Activated CD8-positive, alpha-beta T cell treated with anti-CD3 and anti-CD28 coated beads for 36 hours (primary cell): ENCODE data around the gene HOXC4. TPM values are rescaled to one million over a fixed set of nuclear protein-coding genes. Genes with fewer than 3 reads are reported as not detected.

Source experiments
- ATAC-seq: fragments of 200-7000 bp; cut with Tn5 transposase; one replicate; pipeline ENCODE4 v1.10.0; 2021; ENCODE audit warnings: mild to moderate bottlenecking, moderate library complexity
- CTCF ChIA-PET: fragments of 350-600 bp; sonication (Branson Sonifier 250); formaldehyde crosslinking; loops from one replicate; lab custom pipeline; 2021; ENCODE audit warnings: antibody characterized with exemption; lab: Charles Lee
- POLR2A ChIA-PET: fragments of 350-600 bp; sonication (Branson Sonifier 250); formaldehyde crosslinking; loops from one replicate; lab custom pipeline; 2021; ENCODE audit warnings: antibody characterized with exemption; lab: Charles Lee
- DNase-seq: peaks from one replicate; pipeline ENCODE4 v3.0.0-alpha.2; 2020
- H3K27ac Mint-ChIP-seq: one replicate; pipeline ENCODE4 v1.8.0; 2021; ENCODE audit warnings: mild to moderate bottlenecking, mixed read lengths
- H3K27me3 Mint-ChIP-seq: one replicate; pipeline ENCODE4 v1.8.0; 2021; ENCODE audit warnings: mixed read lengths
- H3K36me3 Mint-ChIP-seq: one replicate; pipeline ENCODE4 v1.8.0; 2021; ENCODE audit warnings: low read depth, mixed read lengths
- H3K4me1 Mint-ChIP-seq: one replicate; pipeline ENCODE4 v1.8.0; 2021; ENCODE audit warnings: low read depth, mixed read lengths
- H3K4me3 Mint-ChIP-seq: one replicate; pipeline ENCODE4 v1.8.0; 2021; ENCODE audit warnings: mild to moderate bottlenecking, moderate library complexity, mixed read lengths
- H3K9me3 Mint-ChIP-seq: one replicate; pipeline ENCODE4 v1.8.0; 2021; ENCODE audit warnings: mixed read lengths
- CTCF ChIP-seq: fragments of 200-600 bp; IDR thresholded peaks from one replicate; pipeline ENCODE4 v1.8.0; 2022; ENCODE audit warnings: antibody characterized with exemption, mild to moderate bottlenecking
- intact Hi-C: fragments of 100-400 bp; cut with micrococcal nuclease; formaldehyde crosslinking; loops from one replicate; pipeline ENCODE4 v1.10.0; 2022
- total RNA-seq, 2 experiments: library from RNA; stranded (reverse); gene quantifications; one replicate each; pipeline ENCODE4 v1.2.3, GENCODE V29; 2021

The HOXC4 gene
- total RNA-seq, 2 experiments from 2014 or later = 0.89 to 1.2 TPM

- CTCF ChIA-PET = interaction anchor here (0.8 to 2.9 kb wide), 5 partner anchors 13 to 299 kb away, joined by 3 to 11 read pairs (median 3); partner anchors contain the start of genes HOXC10 and HOXC5
- Mint-ChIP-seq H3K27me3 (peaks cover 86% of the 10 kb centered on the region), H3K4me1 (peaks cover 20% of the 10 kb centered on the region), H3K4me3 (no peak overlapping the region), H3K9me3 (no peaks in the 10 kb centered on the region), H3K27ac (no peak overlapping the region), H3K36me3 (no peaks in the 10 kb centered on the region)
- ATAC-seq = no peak
- no peak for TF ChIP-seq CTCF
- intact Hi-C loops = no loop called here
- no peak for DNase-seq
- POLR2A ChIA-PET = interaction anchor here (0.6 to 1.3 kb wide), 2 partner anchors 24 to 172 kb away, joined by 3 read pairs; no protein-coding TSS in a partner anchor
Measured at GRCh38 chr12:54045868-54046521, 7.6 kb upstream of the HOXC4 start.

- Mint-ChIP-seq H3K36me3 (no peaks in the 10 kb centered on the region), H3K27ac (no peak overlapping the region), H3K4me3 (peak overlapping the region; percentile 18), H3K27me3 (peaks cover 87% of the 10 kb centered on the region), H3K4me1 (peaks cover 25% of the 10 kb centered on the region), H3K9me3 (no peaks in the 10 kb centered on the region)
- POLR2A ChIA-PET = no interaction called here
- CTCF ChIA-PET = no interaction called here
- no peak for DNase-seq
- no peak for TF ChIP-seq CTCF
- ATAC-seq = no peak
- intact Hi-C loops = no loop called here
Measured at GRCh38 chr12:54046809-54047159, 6.9 kb upstream of the HOXC4 start.

- Mint-ChIP-seq H3K9me3 (no peaks in the 10 kb centered on the region), H3K4me3 (peak overlapping the region; percentile 18), H3K4me1 (peaks cover 28% of the 10 kb centered on the region), H3K36me3 (no peaks in the 10 kb centered on the region), H3K27me3 (peaks cover 87% of the 10 kb centered on the region), H3K27ac (no peak overlapping the region)
- no peak for ATAC-seq
- CTCF ChIA-PET = no interaction called here
- no peak for TF ChIP-seq CTCF
- DNase-seq = no peak
- POLR2A ChIA-PET = no interaction called here
- intact Hi-C loops = no loop called here
Measured at GRCh38 chr12:54047160-54047963, 6.3 kb upstream of the HOXC4 start.

GRCh38 chr12:54047964-54048303, 5.7 kb upstream of the HOXC4 start:
- no peak for TF ChIP-seq CTCF
- Mint-ChIP-seq H3K9me3 (no peaks in the 10 kb centered on the region), H3K36me3 (no peaks in the 10 kb centered on the region), H3K27me3 (peaks cover 86% of the 10 kb centered on the region), H3K27ac (no peak overlapping the region), H3K4me3 (no peak overlapping the region), H3K4me1 (peaks cover 32% of the 10 kb centered on the region)
- DNase-seq (no peak), ATAC-seq (no peak)
- ChIA-PET POLR2A (no interaction called here), CTCF (no interaction called here)
- intact Hi-C loops = no loop called here
